Gastrocnemius medialis (tissue), 4 donors: ENCODE data around the gene TNPO3.
A peak's percentile ranks its signal among the peaks of the same experiment; 100 is the strongest.

Experiments used
- POLR2A ChIP-seq, 2 donors: fragments of 450-650 bp; IDR thresholded peaks; one replicate each; pipeline ENCODE4 v1.6.1; 2017; ENCODE audit warnings: antibody characterized with exemption in 2 of 2, mild to moderate bottlenecking in 2 of 2, moderate library complexity in 2 of 2
- TF ChIP-seq, protein P1 (sequence below), 5 experiments: fragments of 450-650 bp in 3 of 5; fragments of 200-600 bp in 2 of 5; sonication (generic) in 2 of 5; IDR thresholded peaks in 4 of 5; conservative IDR thresholded peaks in 1 of 5; 1 replicate in 4 of 5; 2 replicates in 1 of 5; pipeline ENCODE4 v1.5.1; 2016 to 2019; ENCODE audit warnings: antibody characterized with exemption in 5 of 5, mild to moderate bottlenecking in 3 of 5, moderate library complexity in 3 of 5

DNA sequence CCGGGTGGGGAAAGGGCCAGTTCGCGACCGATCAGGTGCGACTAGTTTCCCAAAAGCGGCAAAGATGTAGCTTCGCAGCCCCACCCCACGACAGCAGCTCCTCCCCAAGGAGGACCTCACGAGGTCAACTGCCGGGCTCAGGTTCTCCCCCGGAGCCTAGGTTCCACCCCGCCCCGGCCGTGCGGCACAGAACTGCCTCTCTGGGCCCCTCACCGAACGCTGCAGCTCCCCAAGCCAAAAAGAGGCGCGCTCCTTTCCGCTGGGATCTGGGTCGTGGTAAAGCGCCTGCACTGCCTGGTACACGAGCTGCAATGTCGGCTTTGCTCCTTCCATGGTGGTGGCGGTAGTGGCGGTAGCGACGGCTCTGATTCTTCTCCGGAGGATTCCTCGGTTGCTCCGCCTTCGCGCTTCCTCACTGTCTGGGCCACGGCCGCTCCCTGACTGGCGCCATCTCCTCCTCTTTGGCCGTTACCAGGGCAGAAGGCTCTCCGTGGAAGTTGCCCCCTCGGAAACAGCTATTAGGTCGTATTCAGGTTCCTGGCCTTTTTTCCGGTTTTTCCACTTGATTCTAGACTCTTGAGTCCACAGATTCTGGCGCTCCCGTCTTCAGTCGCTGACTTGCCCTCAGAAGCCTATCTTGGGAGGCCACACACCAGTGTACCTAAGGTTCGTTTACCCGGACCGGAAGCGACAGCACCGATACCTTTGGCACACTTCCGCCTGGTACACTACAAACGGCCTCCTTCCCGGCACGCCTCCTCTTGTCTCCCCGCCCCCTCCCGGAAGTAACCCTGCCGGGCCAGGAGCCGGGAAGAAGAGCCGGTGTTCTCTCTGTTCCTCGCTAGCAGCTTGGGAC, at the start of gene TNPO3:
- TF ChIP-seq, protein P1, sequence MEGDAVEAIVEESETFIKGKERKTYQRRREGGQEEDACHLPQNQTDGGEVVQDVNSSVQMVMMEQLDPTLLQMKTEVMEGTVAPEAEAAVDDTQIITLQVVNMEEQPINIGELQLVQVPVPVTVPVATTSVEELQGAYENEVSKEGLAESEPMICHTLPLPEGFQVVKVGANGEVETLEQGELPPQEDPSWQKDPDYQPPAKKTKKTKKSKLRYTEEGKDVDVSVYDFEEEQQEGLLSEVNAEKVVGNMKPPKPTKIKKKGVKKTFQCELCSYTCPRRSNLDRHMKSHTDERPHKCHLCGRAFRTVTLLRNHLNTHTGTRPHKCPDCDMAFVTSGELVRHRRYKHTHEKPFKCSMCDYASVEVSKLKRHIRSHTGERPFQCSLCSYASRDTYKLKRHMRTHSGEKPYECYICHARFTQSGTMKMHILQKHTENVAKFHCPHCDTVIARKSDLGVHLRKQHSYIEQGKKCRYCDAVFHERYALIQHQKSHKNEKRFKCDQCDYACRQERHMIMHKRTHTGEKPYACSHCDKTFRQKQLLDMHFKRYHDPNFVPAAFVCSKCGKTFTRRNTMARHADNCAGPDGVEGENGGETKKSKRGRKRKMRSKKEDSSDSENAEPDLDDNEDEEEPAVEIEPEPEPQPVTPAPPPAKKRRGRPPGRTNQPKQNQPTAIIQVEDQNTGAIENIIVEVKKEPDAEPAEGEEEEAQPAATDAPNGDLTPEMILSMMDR (IDR thresholded peaks at IDR 0.05 in 4 of 5, conservative IDR thresholded peaks at IDR 0.05 in 1 of 5), result peak in 1 of 5 experiments; percentile 8
- peak; percentile 66 to 85 for TF ChIP-seq POLR2A (IDR thresholded peaks at IDR 0.05)
